Amniotic epithelial cell (primary cell): ENCODE data around the gene TOX2.

Source experiments
- DNase-seq: peaks from one replicate; pipeline ENCODE4 v3.0.0-alpha.2; 2010; ENCODE audit warnings: low read depth

Gene TOX2

GRCh38 chr20:43977252-43977651, 62.6 kb downstream of the TOX2 start:
- peak; percentile 80 for DNase-seq

- peak; percentile 35 for DNase-seq
These were observed 63.3 kb downstream of the TOX2 start for GRCh38 chr20:43977962-43978361.

- DNase-seq, result no peak
These were observed 65.0 kb downstream of the TOX2 start for GRCh38 chr20:43979576-43980105.

GRCh38 chr20:43981540-43981939, 66.9 kb downstream of the TOX2 start:
- DNase-seq, result no peak

GRCh38 chr20:43982016-43982415, 67.4 kb downstream of the TOX2 start:
- no peak for DNase-seq

- no peak for DNase-seq
These were observed 68.2 kb downstream of the TOX2 start for GRCh38 chr20:43982886-43983285.

GRCh38 chr20:43983359-43983758, 68.7 kb downstream of the TOX2 start:
- DNase-seq, result no peak

GRCh38 chr20:43983904-43984361, 69.3 kb downstream of the TOX2 start:
- DNase-seq, result peak; percentile 66

GRCh38 chr20:43984587-43984986, 69.9 kb downstream of the TOX2 start:
- no peak for DNase-seq

- DNase-seq, result no peak
These were observed 70.5 kb downstream of the TOX2 start for GRCh38 chr20:43985121-43985520.

GRCh38 chr20:43985608-43986316, 71.1 kb downstream of the TOX2 start:
- no peak for DNase-seq

GRCh38 chr20:43987018-43987417, 72.4 kb downstream of the TOX2 start:
- DNase-seq, result no peak

- DNase-seq, result no peak
These were observed 72.9 kb downstream of the TOX2 start for GRCh38 chr20:43987531-43987930.

GRCh38 chr20:43988451-43988850, 73.8 kb downstream of the TOX2 start:
- peak; percentile 60 for DNase-seq

- DNase-seq, result peak; percentile 70
These were observed 74.2 kb downstream of the TOX2 start for GRCh38 chr20:43988867-43989266.

- DNase-seq, result no peak
These were observed 76.6 kb downstream of the TOX2 start for GRCh38 chr20:43991261-43991660.

- DNase-seq, result no peak
These were observed 77.3 kb downstream of the TOX2 start for GRCh38 chr20:43991982-43992381.

GRCh38 chr20:43992885-43993284, 78.2 kb downstream of the TOX2 start:
- DNase-seq, result no peak

GRCh38 chr20:43993560-43993959, 78.9 kb downstream of the TOX2 start:
- no peak for DNase-seq

- peak; percentile 73 for DNase-seq
These were observed 79.9 kb downstream of the TOX2 start for GRCh38 chr20:43994486-43995100.

GRCh38 chr20:43995645-43996044, 81.0 kb downstream of the TOX2 start:
- no peak for DNase-seq

GRCh38 chr20:43996240-43996930, 81.7 kb downstream of the TOX2 start:
- no peak for DNase-seq

GRCh38 chr20:43999848-44000247, 85.2 kb downstream of the TOX2 start:
- no peak for DNase-seq
